PC-9 (cell line): ENCODE results near the gene NDUFAF2.

ENCODE experiments used
- CTCF ChIP-seq: fragments of 200-600 bp; sonication (generic); conservative IDR thresholded peaks from 2 replicates; pipeline ENCODE4 v1.6.1; 2017; ENCODE audit warnings: mixed run types, antibody characterized with exemption, mild to moderate bottlenecking, moderate library complexity
- EZH2 ChIP-seq: fragments of 200-600 bp; sonication (generic); IDR thresholded peaks from 2 replicates; pipeline ENCODE4 v1.8.0; 2017; ENCODE audit warnings: antibody characterized with exemption, low read depth

GRCh38 chr5:61010467-61011454, 65.8 kb downstream of the NDUFAF2 start:
- TF ChIP-seq CTCF (no peak; the same call in 1 of the 2 replicates), EZH2 (no peak)
